ENCODE results near the gene TTC21B.

DNA sequence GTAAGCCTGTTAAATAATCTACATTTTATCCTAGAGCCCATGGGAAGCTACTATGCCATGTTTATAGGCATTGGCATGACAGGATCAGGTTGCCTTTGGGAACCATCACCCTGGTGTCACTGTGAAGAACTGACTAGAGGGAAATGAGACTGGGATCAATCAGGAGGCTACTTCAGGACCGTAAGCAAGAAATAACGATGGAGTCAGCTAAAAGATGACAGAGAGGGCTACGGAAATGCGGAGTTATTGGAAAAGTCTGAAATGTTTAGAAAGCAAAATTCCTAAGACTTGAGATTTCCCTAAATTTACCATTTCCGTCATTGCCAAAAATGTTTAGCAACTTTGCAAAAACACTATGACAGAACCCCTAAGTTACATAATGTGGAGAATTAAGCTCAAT lies 50.2 kb downstream of the TTC21B start:
- TF ChIP-seq, protein P1, sequence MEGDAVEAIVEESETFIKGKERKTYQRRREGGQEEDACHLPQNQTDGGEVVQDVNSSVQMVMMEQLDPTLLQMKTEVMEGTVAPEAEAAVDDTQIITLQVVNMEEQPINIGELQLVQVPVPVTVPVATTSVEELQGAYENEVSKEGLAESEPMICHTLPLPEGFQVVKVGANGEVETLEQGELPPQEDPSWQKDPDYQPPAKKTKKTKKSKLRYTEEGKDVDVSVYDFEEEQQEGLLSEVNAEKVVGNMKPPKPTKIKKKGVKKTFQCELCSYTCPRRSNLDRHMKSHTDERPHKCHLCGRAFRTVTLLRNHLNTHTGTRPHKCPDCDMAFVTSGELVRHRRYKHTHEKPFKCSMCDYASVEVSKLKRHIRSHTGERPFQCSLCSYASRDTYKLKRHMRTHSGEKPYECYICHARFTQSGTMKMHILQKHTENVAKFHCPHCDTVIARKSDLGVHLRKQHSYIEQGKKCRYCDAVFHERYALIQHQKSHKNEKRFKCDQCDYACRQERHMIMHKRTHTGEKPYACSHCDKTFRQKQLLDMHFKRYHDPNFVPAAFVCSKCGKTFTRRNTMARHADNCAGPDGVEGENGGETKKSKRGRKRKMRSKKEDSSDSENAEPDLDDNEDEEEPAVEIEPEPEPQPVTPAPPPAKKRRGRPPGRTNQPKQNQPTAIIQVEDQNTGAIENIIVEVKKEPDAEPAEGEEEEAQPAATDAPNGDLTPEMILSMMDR (IDR thresholded peaks at IDR 0.05) = no peak
- TF ChIP-seq POLR2A (IDR thresholded peaks at IDR 0.05) = no peak

Measured in thyroid gland (tissue), 4 donors.